ENCODE data around the gene RFX1. TPM values are rescaled to one million over a fixed set of nuclear protein-coding genes. Genes with fewer than 3 reads are reported as not detected.
"Not testable (repeated sequence)": the region's sequence is repeated elsewhere in the genome, so short reads cannot be mapped to it uniquely, and the experiment has no call there.

The RFX1 gene
- total RNA-seq, 1 donor from 2014 or later, result 21.2 TPM

- H3K36me3 Mint-ChIP-seq; H3K9me3 Mint-ChIP-seq; H3K4me1 Mint-ChIP-seq; DNase-seq (ENCODE audit: low spot score in 2 of 2, unreplicated experiment in 2 of 2); H3K4me3 Mint-ChIP-seq; H3K27me3 Mint-ChIP-seq (ENCODE audit: low read depth): not testable (repeated sequence)
- peak; percentile 44 for TF ChIP-seq CTCF (IDR thresholded peaks at IDR 0.05; ENCODE audit: unreplicated experiment)
- peak overlapping the region; percentile 78 for H3K27ac Mint-ChIP-seq
These were observed 36.8 kb upstream of the RFX1 start for GRCh38 chr19:14042659-14043608.

GRCh38 chr19:14039181-14039580 lies 33.1 kb upstream of the RFX1 start:
- Mint-ChIP-seq H3K36me3 (no peaks in the 10 kb centered on the region), H3K27me3 (ENCODE audit: low read depth) (no peaks in the 10 kb centered on the region), H3K27ac (no peak overlapping the region), H3K4me1 (no peaks in the 10 kb centered on the region), H3K9me3 (no peaks in the 10 kb centered on the region), H3K4me3 (no peak overlapping the region)
- no peak for TF ChIP-seq CTCF (IDR thresholded peaks at IDR 0.05; ENCODE audit: unreplicated experiment)
- no peak for DNase-seq (ENCODE audit: low spot score in 2 of 2, unreplicated experiment in 2 of 2)

- H3K4me3 Mint-ChIP-seq, result no peak overlapping the region
- peaks cover 6% of the 10 kb centered on the region for H3K27me3 Mint-ChIP-seq (ENCODE audit: low read depth)
- H3K4me1 Mint-ChIP-seq, result peaks cover 3% of the 10 kb centered on the region
- no peak for TF ChIP-seq CTCF (IDR thresholded peaks at IDR 0.05; ENCODE audit: unreplicated experiment)
- DNase-seq (ENCODE audit: low spot score in 2 of 2, unreplicated experiment in 2 of 2), result no peak
- H3K27ac Mint-ChIP-seq, result no peak overlapping the region
- H3K9me3 Mint-ChIP-seq, result no peaks in the 10 kb centered on the region
- H3K36me3 Mint-ChIP-seq, result no peaks in the 10 kb centered on the region
These were observed 29.6 kb upstream of the RFX1 start for GRCh38 chr19:14035706-14036105.

GRCh38 chr19:14035159-14035558 lies 29.0 kb upstream of the RFX1 start:
- DNase-seq (ENCODE audit: low spot score in 2 of 2, unreplicated experiment in 2 of 2); H3K4me3 Mint-ChIP-seq; H3K4me1 Mint-ChIP-seq; H3K36me3 Mint-ChIP-seq; H3K27ac Mint-ChIP-seq; H3K27me3 Mint-ChIP-seq (ENCODE audit: low read depth); H3K9me3 Mint-ChIP-seq: not testable (repeated sequence)

GRCh38 chr19:14033946-14034345 lies 27.8 kb upstream of the RFX1 start:
- Mint-ChIP-seq H3K36me3 (no peaks in the 10 kb centered on the region), H3K27me3 (ENCODE audit: low read depth) (peaks cover 9% of the 10 kb centered on the region), H3K27ac (no peak overlapping the region), H3K4me3 (no peak overlapping the region), H3K4me1 (peaks cover 3% of the 10 kb centered on the region), H3K9me3 (no peaks in the 10 kb centered on the region)
- no peak for DNase-seq (ENCODE audit: low spot score in 2 of 2, unreplicated experiment in 2 of 2)
- no peak for TF ChIP-seq CTCF (IDR thresholded peaks at IDR 0.05; ENCODE audit: unreplicated experiment)

- Mint-ChIP-seq H3K27ac (no peak within 1 kb of the TSS), H3K4me1 (peaks cover 3% of the 10 kb centered on the region)
These were observed 25.8 kb upstream of the RFX1 start, which contains the start of gene IL27RA for GRCh38 chr19:14031719-14032480. Gene IL27RA, plus strand, starts transcription at chr19:14031762. Its CDS starts 111 bp downstream, at chr19:14031873.

More at GRCh38 chr19:14031719-14032480, 25.8 kb upstream of the RFX1 start, which contains the start of gene IL27RA:
- H3K9me3 Mint-ChIP-seq, result no peaks in the 10 kb centered on the region
- TF ChIP-seq CTCF (IDR thresholded peaks at IDR 0.05; ENCODE audit: unreplicated experiment), result peak; percentile 33
- peak within 1 kb of the TSS; percentile 76 for H3K4me3 Mint-ChIP-seq
- H3K36me3 Mint-ChIP-seq, result no peaks in the 10 kb centered on the region
- peaks cover 16% of the 10 kb centered on the region for H3K27me3 Mint-ChIP-seq (ENCODE audit: low read depth)
- peak; percentile 41 to 72 for DNase-seq (ENCODE audit: low spot score in 2 of 2, unreplicated experiment in 2 of 2)

All from mesothelial cell of epicardium (in vitro differentiated cells).